HG03521 (cell line): ENCODE data around the gene CCNQ.

Experiments
- ATAC-seq: cut with Tn5 transposase; IDR thresholded peaks from one replicate; pipeline ENCODE4 v1.9.1; 2021; ENCODE audit warnings: mild to moderate bottlenecking, moderate library complexity; ENCODE audit not compliant: unreplicated experiment

The CCNQ gene

GRCh38 chrX:153598541-153599191 lies at the start of gene CCNQ:
CCNQ (minus strand) TSS chrX:153599139; CDS start chrX:153599073, 66 bp downstream.
- peak; percentile 47 for ATAC-seq

GRCh38 chrX:153647461-153648357 lies 48.8 kb upstream of the CCNQ start:
- ATAC-seq = no peak

- no peak for ATAC-seq
Observed at GRCh38 chrX:153646620-153647373, 47.9 kb upstream of the CCNQ start, which contains the start of gene DUSP9. DUSP9 (plus strand) TSS chrX:153647203; CDS start chrX:153647954, 751 bp downstream.

- no peak for ATAC-seq
Observed at GRCh38 chrX:153645921-153646488, 47.1 kb upstream of the CCNQ start.

GRCh38 chrX:153645151-153645550 lies 46.2 kb upstream of the CCNQ start:
- ATAC-seq = no peak

GRCh38 chrX:153644356-153645125 lies 45.6 kb upstream of the CCNQ start:
- ATAC-seq = no peak

GRCh38 chrX:153643431-153644351 lies 44.8 kb upstream of the CCNQ start:
- no peak for ATAC-seq

GRCh38 chrX:153642655-153643430 lies 43.9 kb upstream of the CCNQ start:
- no peak for ATAC-seq

GRCh38 chrX:153642051-153642654 lies 43.2 kb upstream of the CCNQ start:
- ATAC-seq = no peak

GRCh38 chrX:153641627-153642026 lies 42.7 kb upstream of the CCNQ start:
- no peak for ATAC-seq

- no peak for ATAC-seq
Observed at GRCh38 chrX:153640736-153641575, 42.0 kb upstream of the CCNQ start.

GRCh38 chrX:153640045-153640686 lies 41.2 kb upstream of the CCNQ start:
- no peak for ATAC-seq

- ATAC-seq = no peak
Observed at GRCh38 chrX:153639177-153640044, 40.5 kb upstream of the CCNQ start.

- ATAC-seq = no peak
Observed at GRCh38 chrX:153638436-153639176, 39.7 kb upstream of the CCNQ start.

- ATAC-seq = no peak
Observed at GRCh38 chrX:153638041-153638371, 39.1 kb upstream of the CCNQ start.
